ENCODE data around the gene UQCRH.

Gene UQCRH

DNA sequence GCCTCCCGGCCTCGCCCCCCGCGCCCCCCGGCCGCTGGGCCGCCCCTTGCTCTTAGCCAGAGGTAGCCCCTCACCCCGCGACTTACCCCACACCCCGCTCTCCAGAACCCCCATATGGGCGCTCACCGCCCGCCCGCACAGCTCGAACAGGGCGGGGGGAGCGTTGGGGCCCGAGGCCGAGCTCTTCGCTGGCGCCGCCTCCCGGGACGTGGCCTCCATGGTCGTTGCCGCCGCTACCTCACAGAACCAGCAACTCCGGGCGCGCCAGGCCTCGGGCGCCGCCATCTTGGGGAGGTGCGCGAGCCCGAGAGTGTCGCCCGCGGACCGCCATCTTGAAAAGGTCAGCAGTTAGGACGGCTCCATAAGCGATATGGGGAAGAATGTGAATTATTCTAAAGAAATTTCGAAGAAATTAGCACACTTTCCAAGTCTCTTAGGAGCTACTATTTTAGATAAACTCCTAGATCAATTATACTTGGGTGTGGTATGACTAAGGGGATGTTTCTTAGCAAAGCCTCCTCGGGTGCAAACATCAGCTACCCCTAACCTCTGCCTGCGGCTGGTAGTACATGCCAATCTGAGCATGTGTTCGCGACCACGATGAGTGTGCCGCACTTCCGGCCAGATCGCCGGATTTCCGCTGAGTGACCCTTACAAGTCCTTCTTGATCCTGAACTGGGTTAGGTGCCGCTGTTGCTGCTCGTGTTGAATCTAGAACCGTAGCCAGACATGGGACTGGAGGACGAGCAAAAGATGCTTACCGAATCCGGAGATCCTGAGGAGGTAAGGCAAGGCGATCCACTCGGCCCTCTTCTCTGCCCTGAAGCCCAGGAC is at the start of gene UQCRH, which contains the start of gene LRRC41:
TSS of gene UQCRH (plus strand) at position 661 of the 834 bp plus-strand sequence. CDS start at position 730, 69 bp downstream.
TSS of gene LRRC41 (minus strand) at position 579 of the 834 bp plus-strand sequence. CDS start at position 285, 294 bp downstream.
- FAIRE-seq (peak; percentile 93), DNase-seq (ENCODE audit: extremely low spot score, insufficient read length, low read depth) (peak; percentile 81)

DNA sequence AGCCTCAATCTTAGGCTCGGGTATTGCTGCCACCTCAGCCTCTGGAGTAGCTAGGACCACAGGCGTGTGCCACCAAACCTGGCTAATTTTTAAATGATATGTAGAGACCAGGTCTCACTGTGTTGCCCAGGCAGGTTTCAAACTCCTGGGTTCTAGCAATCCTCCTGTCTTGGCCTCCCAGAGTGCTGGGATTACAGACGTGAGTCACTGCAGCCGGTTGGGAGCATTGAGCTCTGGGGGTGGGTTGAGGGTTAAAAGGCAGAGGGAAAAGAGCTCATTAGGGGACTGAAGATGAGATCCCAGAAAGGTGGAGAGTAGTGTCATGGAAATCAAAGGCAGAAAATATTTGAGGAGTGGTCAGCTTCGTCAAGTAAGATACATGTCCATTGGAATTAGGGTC is 48.8 kb upstream of the UQCRH start:
- no peak for FAIRE-seq
- no peak for DNase-seq (ENCODE audit: extremely low spot score, insufficient read length, low read depth)

DNA sequence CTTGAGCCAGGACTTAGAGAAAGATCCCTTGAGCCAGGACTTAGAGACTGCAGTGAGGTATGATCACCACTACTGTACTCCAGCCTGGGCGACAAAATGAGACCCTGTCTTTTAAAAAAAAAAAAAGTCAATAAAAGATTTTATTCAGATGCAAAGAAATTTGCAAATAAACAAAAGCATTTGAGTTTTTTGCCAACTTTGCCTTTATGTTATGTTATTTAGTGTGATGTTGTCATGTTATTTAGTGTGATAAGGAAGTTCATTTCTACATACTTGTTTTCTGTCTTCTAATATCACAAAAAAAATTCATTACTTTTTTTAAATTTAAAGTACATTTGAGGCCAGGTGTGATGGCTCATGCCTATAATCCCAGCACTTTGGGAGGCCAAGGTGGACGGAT is 47.0 kb upstream of the UQCRH start:
- FAIRE-seq = no peak

DNA sequence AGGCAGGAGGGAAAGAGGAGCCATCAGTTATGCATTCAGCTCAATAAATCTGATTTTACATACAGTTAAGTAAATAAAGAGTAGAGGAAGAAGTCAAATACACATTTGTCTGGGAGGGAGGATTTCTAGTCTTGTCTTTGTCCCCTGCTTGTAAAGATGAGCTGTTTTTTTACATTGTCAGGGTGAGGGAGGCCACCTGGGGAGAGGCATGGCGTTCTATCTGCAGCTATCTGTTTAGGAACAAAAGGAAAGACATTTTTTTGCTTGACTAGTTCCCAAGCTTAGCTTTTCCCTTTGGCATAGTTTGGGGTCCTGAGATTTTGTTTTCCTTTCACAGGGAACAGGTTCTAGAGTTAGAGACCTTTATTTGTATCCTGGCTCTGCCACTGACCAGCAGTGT is 41.0 kb upstream of the UQCRH start:
- DNase-seq (ENCODE audit: extremely low spot score, insufficient read length, low read depth) (no peak), FAIRE-seq (no peak)

More for the DNA sequence above, 47.0 kb upstream of the UQCRH start:
- DNase-seq (ENCODE audit: extremely low spot score, insufficient read length, low read depth) = no peak

DNA sequence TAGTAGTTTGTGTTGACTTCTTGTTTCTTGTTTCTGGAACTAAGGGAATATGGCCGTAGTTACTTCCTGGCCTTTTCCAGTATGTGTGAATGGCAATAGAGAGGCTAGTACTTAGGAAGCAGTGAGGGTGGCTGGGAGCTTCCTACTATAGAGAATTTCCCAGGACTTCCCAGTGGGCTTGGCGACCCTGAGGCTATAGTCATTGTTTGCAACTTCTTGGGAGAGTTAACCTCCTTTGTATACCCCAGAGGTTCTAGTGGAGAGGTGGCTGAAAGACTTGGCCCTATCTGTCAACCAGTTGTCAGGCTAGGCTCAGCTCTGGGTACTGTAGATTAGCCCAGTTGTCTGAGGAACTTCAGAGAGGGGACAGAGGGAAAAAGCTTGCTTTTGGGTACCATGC is 40.4 kb upstream of the UQCRH start:
- no peak for FAIRE-seq

DNA sequence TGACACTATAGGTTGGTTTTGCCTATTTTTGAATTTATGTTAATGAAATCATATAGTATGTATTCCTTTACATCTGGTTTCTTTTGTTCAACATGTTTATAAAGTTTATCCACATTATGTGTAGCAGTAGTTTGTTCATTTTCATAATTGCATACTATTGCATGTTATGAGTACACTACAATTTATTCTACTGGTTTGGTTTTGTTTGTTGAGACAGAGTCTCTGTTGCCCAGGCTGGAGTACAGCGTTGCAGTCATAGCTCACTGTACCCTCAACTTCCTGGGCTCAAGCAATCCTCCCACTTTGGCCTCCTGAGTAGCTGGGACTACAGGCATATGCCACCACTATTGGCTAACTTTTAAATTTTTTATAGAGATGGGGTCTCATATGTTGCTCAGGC is 34.9 kb upstream of the UQCRH start:
- no peak for FAIRE-seq

More for the DNA sequence above, 40.4 kb upstream of the UQCRH start:
- no peak for DNase-seq (ENCODE audit: extremely low spot score, insufficient read length, low read depth)

DNA sequence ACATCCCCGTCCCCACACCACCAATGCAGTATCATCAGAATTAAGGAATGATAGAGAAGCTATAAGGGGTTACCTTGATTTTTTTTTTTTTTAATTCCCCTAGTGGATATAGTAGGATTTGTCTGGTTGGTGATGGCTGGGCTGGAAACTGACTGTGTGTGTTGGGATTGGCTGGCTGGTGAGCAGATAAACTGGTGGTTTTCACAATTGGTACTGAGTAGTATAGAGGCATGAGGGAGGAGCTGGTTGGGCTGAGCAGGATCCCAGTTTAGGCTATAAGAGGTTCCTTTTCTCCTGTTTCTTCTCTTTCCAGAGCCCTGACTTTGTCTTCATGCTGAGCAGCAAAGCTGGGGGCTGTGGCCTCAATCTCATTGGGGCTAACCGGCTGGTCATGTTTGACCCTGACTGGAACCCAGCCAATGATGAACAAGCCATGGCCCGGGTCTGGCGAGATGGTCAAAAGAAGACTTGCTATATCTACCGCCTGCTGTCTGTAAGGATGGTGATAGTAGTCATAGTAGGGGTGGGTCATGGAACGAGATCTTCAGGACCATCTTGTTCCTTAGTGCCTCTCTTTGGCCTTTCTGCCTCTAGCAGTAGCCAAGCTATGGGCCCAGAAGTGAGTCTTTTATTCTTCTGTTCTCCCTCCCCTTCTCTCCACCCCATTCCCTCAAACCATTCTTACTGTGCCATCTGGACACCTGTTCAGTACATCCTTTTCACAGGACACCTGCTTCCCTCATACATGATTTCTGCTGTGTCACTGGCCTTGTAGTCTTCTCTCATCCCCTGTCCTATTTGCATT is 29.1 kb upstream of the UQCRH start:
- no peak for FAIRE-seq

More for the DNA sequence above, 34.9 kb upstream of the UQCRH start:
- no peak for DNase-seq (ENCODE audit: extremely low spot score, insufficient read length, low read depth)

DNA sequence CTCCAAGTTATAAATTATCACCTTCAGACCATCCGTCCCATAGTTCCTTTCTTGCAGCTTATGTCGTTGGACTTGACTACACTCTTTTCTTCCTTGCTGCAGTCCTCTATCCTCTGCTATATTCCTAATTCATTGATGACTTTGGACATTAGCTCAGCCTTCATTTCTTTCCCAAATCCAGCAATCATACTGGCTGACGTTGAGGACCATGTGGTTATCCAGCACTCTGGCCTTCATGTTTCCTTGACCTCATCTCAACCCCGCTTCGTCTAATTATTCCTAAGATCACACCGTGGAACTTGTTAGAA is 28.5 kb upstream of the UQCRH start:
- FAIRE-seq = no peak
- no peak for DNase-seq (ENCODE audit: extremely low spot score, insufficient read length, low read depth)

More for the DNA sequence above, 29.1 kb upstream of the UQCRH start:
- no peak for DNase-seq (ENCODE audit: extremely low spot score, insufficient read length, low read depth)

DNA sequence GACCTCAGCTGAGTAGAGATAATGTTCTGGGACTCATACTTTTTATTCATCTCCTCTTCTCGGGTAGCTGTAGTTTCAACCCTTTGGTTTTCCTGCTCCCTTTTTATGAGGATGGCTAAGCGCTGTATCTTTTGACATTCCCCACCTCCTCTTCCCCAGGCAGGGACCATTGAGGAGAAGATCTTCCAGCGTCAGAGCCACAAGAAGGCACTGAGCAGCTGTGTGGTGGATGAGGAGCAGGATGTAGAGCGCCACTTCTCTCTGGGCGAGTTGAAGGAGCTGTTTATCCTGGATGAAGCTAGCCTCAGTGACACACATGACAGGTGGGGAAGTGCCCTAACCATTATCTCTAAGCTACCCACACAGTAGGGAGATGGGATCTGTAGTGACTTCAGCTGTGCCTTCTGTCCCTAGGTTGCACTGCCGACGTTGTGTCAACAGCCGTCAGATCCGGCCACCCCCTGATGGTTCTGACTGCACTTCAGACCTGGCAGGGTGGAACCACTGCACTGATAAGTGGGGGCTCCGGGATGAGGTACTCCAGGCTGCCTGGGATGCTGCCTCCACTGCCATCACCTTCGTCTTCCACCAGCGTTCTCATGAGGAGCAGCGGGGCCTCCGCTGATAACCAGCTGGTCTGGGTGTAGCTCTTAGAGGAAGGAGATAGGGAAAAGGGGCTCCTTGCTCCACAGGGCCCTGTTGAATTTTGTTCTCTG is 25.7 kb upstream of the UQCRH start:
- DNase-seq (ENCODE audit: extremely low spot score, insufficient read length, low read depth) (no peak), FAIRE-seq (no peak)

DNA sequence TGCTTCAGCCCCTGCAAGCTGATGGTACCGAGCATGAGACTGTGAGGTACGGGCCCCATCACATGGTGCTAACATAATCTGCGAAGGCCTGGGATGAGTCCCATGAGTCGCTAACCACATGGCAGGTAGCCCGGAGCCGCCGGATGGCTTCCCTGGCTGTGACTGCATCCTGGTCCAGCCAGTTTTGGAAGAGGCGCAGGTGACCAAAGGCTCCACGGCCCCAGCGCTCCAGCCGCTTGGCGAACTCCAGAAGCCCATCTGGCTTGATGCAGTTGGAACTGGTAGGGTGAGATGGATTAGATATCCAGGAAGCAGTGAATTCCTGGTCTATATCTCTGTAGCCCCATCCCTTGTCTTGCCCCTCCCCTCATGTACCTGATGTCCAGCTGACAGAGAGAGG is 24.7 kb upstream of the UQCRH start:
- no peak for DNase-seq (ENCODE audit: extremely low spot score, insufficient read length, low read depth)
- no peak for FAIRE-seq

DNA sequence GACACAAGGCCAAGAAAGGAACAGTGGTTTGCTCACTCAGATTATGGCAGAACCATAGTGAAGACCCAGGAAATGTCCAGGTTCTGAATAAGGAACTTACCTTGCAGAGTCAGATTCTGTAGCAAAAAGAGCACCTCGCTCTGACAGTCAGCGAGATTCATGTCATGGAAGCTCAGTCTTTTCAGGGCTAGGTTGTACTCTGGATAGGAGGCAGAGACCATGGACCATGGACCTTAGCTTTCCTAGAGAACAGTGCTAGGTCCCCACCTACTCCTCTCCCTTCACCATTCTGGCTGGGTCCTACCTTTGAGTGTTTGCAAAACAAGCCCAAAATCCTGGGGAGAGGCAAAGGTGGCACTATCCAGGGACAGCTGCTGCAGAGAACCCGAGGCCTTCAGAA is 23.4 kb upstream of the UQCRH start:
- FAIRE-seq (no peak), DNase-seq (ENCODE audit: extremely low spot score, insufficient read length, low read depth) (no peak)

DNA sequence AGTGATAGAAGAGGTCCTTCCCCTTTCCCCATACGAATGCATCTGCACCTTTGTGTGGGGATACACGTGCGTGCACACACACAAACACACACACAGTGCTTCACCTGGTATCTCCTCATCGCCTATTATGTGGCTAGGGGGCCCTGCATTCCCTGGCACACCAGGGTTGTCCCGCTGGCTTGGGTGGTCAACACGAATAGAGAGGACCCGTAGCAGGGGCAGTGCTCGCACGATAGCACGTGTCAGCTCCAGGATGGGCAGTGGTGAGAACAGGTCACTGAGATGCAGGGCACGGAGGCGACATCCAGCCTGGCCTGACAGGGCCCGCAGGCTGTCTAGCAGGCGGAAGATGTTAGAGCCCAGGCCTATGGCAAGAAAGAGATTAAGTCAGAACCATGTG is 22.5 kb upstream of the UQCRH start:
- DNase-seq (ENCODE audit: extremely low spot score, insufficient read length, low read depth) (no peak), FAIRE-seq (no peak)

DNA sequence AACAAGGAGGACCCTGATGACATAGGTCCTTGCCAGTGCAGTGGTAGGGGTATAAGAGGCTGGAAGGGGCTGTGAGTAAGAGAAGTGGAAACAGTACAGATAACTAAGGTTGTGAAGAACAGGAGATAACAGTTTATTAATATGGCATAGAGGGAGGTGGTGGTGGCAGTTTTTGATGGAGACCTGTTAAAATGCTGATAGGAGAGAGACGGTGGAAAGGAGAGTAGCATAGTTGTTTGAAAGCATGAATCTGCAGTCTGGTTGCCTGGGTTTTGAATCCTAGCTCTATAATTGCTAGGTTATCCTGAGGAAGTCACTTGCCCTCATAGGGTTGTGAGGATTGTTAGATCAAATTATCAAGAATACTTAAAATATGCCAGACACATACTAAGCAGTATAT is 19.4 kb upstream of the UQCRH start:
- FAIRE-seq = no peak
- no peak for DNase-seq (ENCODE audit: extremely low spot score, insufficient read length, low read depth)

DNA sequence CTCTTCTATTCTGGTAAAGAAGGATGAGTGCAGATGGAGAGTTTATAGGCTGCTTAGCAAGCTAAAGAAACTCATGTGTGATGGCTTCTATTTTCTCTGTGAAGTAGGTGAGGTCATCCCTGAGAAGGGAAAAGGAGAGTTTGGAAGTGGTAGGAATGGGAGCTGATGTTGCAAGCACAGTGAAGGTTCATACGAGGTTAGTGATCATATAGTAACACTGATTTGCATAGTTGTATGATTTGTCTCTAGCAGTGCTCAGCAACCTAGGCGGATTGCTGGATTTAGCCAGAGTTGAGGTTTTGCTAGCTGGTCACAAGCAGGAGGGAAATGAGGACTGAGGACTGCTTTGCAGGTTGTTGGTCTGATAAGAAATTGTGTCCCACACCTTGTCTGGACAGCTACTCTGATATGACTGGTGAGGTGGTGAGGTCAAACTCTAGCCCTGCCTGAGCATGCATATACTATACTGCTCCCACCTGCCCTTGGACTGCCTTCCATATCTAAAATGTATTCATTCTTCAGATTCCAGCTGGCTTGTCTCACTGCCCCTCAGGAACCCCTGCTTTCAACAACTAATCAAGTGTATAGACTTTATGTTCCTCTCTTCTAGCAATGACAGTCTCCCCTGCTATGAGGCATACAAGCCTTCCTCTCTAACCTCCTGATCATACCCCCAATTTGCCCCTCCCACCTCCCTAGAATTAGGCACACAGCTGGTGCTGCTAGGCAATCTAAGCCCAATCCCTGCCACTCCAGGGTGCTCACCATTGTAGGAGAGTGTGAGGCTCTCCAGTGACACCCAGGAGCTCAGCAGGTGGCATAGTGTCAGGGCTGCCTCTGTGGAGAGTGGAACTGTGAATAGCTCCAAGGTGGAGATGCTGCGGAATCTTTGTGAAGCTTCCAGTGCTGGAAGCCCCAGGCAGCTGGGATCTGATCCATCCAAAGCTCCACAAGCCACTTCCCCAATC is 18.6 kb upstream of the UQCRH start:
- DNase-seq (ENCODE audit: extremely low spot score, insufficient read length, low read depth) (no peak), FAIRE-seq (no peak)

DNA sequence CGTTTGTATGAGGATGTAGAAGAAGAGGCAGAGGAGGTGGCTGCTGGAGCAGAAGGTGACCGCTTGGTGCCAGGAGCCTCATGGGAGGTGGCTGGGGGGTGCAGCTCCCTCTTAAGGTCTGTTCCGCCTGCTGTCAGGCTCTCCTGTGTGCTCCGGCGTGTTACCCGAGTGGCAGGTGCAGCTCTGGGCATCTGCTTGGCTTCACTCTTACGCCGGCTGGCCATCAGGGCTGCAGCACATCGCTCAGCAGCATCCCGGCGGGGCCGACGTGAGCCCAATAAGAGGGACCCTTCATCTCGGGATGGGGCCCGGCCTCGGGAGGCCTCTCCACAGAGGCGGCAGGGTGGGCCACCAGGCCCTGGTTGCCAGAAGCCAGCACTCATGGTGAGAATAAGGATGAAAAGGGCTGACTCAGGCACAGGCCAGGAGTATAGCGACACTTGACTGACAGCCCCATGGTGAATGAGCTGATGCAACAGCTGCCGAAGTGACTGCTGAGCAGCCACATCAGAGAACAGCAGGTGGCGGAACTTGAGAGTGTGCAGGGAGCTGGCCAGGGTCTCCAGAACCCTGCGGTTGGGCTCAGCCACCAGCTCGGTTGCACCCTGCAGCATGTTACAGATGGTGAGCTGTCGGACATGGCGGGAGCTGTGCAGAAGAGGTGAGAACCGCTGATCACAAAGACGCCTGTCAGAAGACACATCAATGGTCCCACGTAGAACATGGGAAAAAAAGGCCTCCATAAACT is 17.6 kb upstream of the UQCRH start:
- no peak for DNase-seq (ENCODE audit: extremely low spot score, insufficient read length, low read depth)
- no peak for FAIRE-seq

DNA sequence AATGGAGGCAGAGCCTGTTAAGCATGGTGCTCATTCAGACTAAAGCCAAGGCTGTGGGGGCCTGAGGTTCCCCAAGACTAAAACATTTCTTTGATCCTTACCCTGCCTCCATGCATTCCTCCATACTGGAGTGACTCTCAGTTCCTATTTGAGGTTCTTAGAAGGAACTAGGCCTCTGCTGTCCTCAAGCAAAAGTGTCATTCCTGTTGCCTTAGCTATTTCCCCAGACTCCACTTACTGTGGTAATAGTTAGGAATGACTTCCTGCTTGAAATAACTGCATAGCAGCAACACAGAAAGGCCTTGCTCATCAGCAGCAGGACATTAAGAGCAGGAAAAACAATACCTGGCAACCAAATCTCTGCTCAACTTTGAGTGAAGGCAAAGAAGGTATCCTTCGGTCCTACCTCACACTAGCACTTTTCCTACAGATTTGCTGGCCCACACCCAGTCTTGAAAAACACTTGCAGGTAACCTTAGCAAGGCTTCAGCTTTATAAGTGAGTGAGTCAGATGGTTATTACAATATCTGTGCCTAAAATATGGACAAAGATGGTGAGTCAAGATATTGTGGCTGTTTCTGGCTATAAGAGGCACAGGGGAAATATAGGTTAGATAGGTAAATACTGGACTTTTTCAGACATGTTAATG is 14.9 kb upstream of the UQCRH start:
- DNase-seq (ENCODE audit: extremely low spot score, insufficient read length, low read depth) = no peak
- FAIRE-seq = no peak

DNA sequence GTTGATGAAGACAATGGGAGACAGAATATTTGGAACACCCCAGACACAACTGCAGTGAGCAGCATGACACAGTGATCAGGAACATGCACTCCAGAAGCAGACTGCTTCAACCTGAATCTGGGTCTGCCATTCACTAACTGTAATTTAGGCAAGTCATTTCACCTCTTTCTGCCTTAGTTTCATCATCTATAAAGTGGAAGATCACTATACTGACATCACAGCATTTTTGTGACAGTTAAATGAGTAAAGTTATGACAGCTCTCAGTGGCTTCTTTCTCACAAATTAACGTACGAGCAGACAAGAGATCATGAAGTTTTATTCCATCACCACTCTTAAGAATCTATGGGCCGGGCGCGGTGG is 14.4 kb upstream of the UQCRH start:
- FAIRE-seq = no peak

DNA sequence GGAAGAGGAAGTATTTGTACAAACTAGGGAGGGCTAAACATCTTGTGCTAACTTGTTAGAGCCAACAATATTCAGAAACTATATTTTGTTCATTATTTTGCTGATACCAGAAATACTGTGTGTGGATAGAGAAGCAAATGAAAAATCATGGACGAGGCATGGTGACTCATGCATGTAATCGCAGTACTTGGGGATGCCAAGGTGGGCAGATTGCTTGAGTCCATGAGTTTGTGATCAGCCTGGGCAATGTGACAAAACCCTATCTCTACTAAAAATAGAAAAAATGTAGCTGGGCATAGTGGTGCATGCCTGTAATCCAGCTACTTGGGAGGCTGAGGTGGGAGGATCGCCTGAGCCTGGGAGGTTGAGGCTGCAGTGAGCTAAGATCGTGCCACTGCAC is 13.5 kb upstream of the UQCRH start:
- DNase-seq (ENCODE audit: extremely low spot score, insufficient read length, low read depth) (no peak), FAIRE-seq (no peak)

More for the DNA sequence above, 14.4 kb upstream of the UQCRH start:
- no peak for DNase-seq (ENCODE audit: extremely low spot score, insufficient read length, low read depth)

Measured in GM18507 (cell line).